Karpas-422 (cell line): Measurements from ENCODE around the gene RPS4Y1. TPM values are rescaled to one million over a fixed set of nuclear protein-coding genes. Genes with fewer than 3 reads are reported as not detected.
"Not testable (repeated sequence)": the region's sequence is repeated elsewhere in the genome, so short reads cannot be mapped to it uniquely, and the experiment has no call there.

ENCODE experiments used
- DNase-seq: peaks from one replicate; pipeline ENCODE4 v3.0.0-alpha.2; 2015
- H2AFZ ChIP-seq: fragments of 200-600 bp; sonication (generic); 2 replicates; pipeline ENCODE4 v1.6.1; 2014; ENCODE audit warnings: antibody characterized with exemption, low read length, mixed read lengths
- H3K27ac ChIP-seq: fragments of 200-600 bp; sonication (generic); 2 replicates; pipeline ENCODE4 v1.5.1; 2014; ENCODE audit warnings: mild to moderate bottlenecking, low read length, moderate library complexity
- H3K27me3 ChIP-seq: fragments of 200-600 bp; sonication (generic); 2 replicates; pipeline ENCODE4 v1.6.1; 2014; ENCODE audit warnings: low read length, mixed read lengths
- H3K36me3 ChIP-seq: fragments of 200-600 bp; sonication (generic); 2 replicates; pipeline ENCODE4 v1.6.1; 2014; ENCODE audit warnings: low read length, mixed read lengths; ENCODE audit not compliant: insufficient read depth
- H3K4me1 ChIP-seq: fragments of 200-600 bp; sonication (generic); 2 replicates; pipeline ENCODE4 v1.6.1; 2014; ENCODE audit warnings: mild to moderate bottlenecking, low read length, mixed read lengths
- H3K4me2 ChIP-seq: fragments of 200-600 bp; sonication (generic); 2 replicates; pipeline ENCODE4 v1.6.1; 2014; ENCODE audit warnings: low read length, low read depth, mild to moderate bottlenecking; ENCODE audit not compliant: poor library complexity, severe bottlenecking
- H3K4me3 ChIP-seq: fragments of 200-600 bp; sonication (generic); 2 replicates; pipeline ENCODE4 v1.5.1; 2014; ENCODE audit warnings: mild to moderate bottlenecking, antibody characterized with exemption, low read length, mixed read lengths
- H3K79me2 ChIP-seq: fragments of 200-600 bp; sonication (generic); 2 replicates; pipeline ENCODE4 v1.6.1; 2014; ENCODE audit warnings: mild to moderate bottlenecking, low read length, mixed read lengths
- H3K9ac ChIP-seq: fragments of 200-600 bp; sonication (generic); 2 replicates; pipeline ENCODE4 v1.6.0; 2014; ENCODE audit warnings: low read length
- H3K9me2 ChIP-seq: fragments of 200-600 bp; sonication (generic), shearing (Covaris generic); replicated peaks from 2 replicates; pipeline ENCODE4 v1.6.0; 2014; ENCODE audit warnings: mild to moderate bottlenecking, low read length, moderate library complexity; ENCODE audit not compliant: insufficient read depth
- H3K9me3 ChIP-seq: fragments of 300-700, 200-600 bp; sonication (generic); 2 replicates; pipeline ENCODE4 v1.6.1; 2014; ENCODE audit warnings: low read length, mixed read lengths
- H4K20me1 ChIP-seq: fragments of 200-600 bp; sonication (generic); 2 replicates; pipeline ENCODE4 v1.6.1; 2014; ENCODE audit warnings: mild to moderate bottlenecking, antibody characterized with exemption, low read length, low read depth; ENCODE audit not compliant: insufficient read depth
- total RNA-seq: library from RNA; depleted of rRNA; stranded (reverse); fragments of >200 nt; shearing (Covaris generic); gene quantifications from 2 replicates; pipeline ENCODE4 v1.2.3, GENCODE V29; 2014; ENCODE audit warnings: low replicate concordance; rRNA removed

Gene RPS4Y1
- total RNA-seq = not detected in 2 replicates

DNA sequence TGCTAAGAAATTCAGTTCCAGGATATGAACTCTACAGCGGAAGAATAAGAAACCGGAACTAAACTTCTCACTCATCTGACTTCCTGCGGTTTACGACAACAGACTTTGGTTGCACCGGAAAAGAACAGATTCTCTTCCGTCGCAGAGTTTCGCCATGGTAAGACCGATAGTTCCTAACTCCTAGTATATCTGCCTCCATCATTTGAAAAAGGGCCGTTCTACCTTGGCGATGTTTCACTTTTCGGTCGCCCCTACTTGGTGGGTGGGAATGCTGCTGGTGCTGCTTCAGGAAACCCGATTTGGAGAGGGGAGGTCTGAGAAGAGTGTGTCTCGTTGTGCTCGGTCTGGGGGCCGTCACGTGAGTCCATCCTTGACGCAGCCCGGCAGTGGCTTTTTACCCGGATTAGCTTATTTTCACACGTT, at the start of gene RPS4Y1:
Gene RPS4Y1 (plus strand): TSS at position 132 of the 423 bp plus-strand sequence. CDS start 23 bp downstream, at position 155.
- H3K4me3 ChIP-seq = no peak within 1 kb of the TSS
- H4K20me1 ChIP-seq = no peaks in the 10 kb centered on the region
- no peaks in the 10 kb centered on the region for H3K79me2 ChIP-seq
- no peak within 1 kb of the TSS for H3K9ac ChIP-seq
- no peaks in the 10 kb centered on the region for H3K36me3 ChIP-seq
- no peak within 1 kb of the TSS for H3K4me2 ChIP-seq
- H2AFZ ChIP-seq = no peak within 1 kb of the TSS
- no peak for DNase-seq
- no peaks in the 10 kb centered on the region for H3K27me3 ChIP-seq
- no peaks in the 10 kb centered on the region for H3K4me1 ChIP-seq
- H3K9me3 ChIP-seq = no peaks in the 10 kb centered on the region
- no peak within 1 kb of the TSS for H3K27ac ChIP-seq
- no peaks in the 10 kb centered on the region for H3K9me2 ChIP-seq

DNA sequence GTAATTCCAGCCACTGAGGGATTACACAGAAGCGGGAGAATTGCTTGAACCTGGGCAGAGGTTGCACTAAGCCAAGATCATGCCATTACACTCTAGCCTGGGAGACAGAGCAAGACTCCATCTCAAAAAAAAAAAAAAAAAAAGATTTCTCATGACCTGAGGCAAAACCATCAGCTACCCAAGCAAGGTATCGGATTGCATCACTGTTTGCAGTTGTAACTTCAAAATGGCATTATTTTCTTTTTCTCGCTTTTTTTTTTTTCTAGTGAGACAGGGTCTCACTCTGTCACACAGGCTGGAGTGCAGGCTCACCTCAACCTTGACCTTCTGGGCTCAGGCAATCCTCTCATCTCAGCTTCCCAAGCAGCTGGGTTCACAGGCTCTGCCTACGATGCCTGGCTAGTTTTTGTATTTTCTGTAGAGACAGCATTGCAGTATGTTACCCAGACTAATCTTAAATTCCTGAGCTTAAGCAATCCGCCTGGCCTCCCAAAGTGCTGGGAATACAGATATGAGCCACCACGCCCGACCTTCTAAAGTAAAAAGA, 44.4 kb upstream of the RPS4Y1 start:
- H3K4me1 ChIP-seq = no peaks in the 10 kb centered on the region
- no peaks in the 10 kb centered on the region for H3K9me2 ChIP-seq
- no peak for DNase-seq
- no peak overlapping the region for H3K9ac ChIP-seq
- no peak overlapping the region for H3K27ac ChIP-seq
- no peaks in the 10 kb centered on the region for H3K79me2 ChIP-seq
- no peaks in the 10 kb centered on the region for H3K36me3 ChIP-seq
- H2AFZ ChIP-seq = no peak overlapping the region
- H3K9me3 ChIP-seq = no peaks in the 10 kb centered on the region
- no peaks in the 10 kb centered on the region for H4K20me1 ChIP-seq
- H3K4me3 ChIP-seq = no peak overlapping the region
- H3K4me2 ChIP-seq = no peak overlapping the region
- H3K27me3 ChIP-seq = no peaks in the 10 kb centered on the region

DNA sequence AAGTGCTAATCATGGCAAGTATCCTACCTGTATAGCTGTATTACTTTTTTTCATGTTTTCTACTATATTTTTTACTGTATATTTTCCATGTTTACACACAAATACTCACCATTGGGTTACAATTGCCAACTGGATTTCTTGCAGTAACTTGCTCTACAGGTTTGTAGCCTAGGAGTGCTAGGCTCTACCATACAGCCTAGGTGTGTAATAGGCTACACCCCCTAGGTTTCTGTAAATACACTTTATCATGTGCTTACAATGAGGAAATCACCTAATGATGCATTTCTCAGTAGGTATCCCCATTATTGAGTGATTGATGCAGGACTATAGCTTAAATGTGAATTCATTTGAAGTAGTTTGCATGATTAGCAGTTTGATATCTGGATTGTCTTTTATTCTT, 43.4 kb upstream of the RPS4Y1 start:
- no peak overlapping the region for H3K4me3 ChIP-seq
- H3K4me2 ChIP-seq = no peak overlapping the region
- no peaks in the 10 kb centered on the region for H3K27me3 ChIP-seq
- no peak overlapping the region for H3K9ac ChIP-seq
- no peaks in the 10 kb centered on the region for H3K9me3 ChIP-seq
- no peaks in the 10 kb centered on the region for H3K9me2 ChIP-seq
- no peaks in the 10 kb centered on the region for H3K4me1 ChIP-seq
- no peak overlapping the region for H3K27ac ChIP-seq
- no peaks in the 10 kb centered on the region for H3K79me2 ChIP-seq
- no peak for DNase-seq
- H4K20me1 ChIP-seq = no peaks in the 10 kb centered on the region
- no peaks in the 10 kb centered on the region for H3K36me3 ChIP-seq
- no peak overlapping the region for H2AFZ ChIP-seq

DNA sequence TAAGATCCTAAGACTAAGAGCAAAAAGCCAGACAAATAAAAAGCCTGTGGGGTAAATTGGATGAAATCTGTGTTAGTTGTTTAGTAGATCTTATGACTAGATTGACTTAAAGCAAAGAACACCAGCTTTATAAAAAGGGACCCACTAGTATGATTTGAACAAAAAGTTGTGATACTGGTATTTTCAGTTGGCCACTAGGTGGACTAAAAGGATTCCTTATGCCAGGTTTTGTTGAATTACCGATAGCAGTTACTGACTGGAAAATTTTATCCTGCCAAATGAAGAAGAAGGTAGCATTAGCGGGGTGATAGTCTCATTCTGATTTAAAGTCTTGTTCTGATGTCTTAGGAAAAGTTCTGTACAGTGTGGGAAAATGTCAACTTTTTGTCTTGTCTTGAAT, 41.2 kb upstream of the RPS4Y1 start:
- Histone ChIP-seq H3K9me3 (no peaks in the 10 kb centered on the region), H2AFZ (no peak overlapping the region), H3K9ac (no peak overlapping the region), H3K27me3 (no peaks in the 10 kb centered on the region), H3K79me2 (no peaks in the 10 kb centered on the region), H3K9me2 (no peaks in the 10 kb centered on the region), H3K4me2 (no peak overlapping the region), H3K4me1 (no peaks in the 10 kb centered on the region), H3K4me3 (no peak overlapping the region), H4K20me1 (no peaks in the 10 kb centered on the region), H3K27ac (no peak overlapping the region), H3K36me3 (no peaks in the 10 kb centered on the region)
- DNase-seq = no peak

DNA sequence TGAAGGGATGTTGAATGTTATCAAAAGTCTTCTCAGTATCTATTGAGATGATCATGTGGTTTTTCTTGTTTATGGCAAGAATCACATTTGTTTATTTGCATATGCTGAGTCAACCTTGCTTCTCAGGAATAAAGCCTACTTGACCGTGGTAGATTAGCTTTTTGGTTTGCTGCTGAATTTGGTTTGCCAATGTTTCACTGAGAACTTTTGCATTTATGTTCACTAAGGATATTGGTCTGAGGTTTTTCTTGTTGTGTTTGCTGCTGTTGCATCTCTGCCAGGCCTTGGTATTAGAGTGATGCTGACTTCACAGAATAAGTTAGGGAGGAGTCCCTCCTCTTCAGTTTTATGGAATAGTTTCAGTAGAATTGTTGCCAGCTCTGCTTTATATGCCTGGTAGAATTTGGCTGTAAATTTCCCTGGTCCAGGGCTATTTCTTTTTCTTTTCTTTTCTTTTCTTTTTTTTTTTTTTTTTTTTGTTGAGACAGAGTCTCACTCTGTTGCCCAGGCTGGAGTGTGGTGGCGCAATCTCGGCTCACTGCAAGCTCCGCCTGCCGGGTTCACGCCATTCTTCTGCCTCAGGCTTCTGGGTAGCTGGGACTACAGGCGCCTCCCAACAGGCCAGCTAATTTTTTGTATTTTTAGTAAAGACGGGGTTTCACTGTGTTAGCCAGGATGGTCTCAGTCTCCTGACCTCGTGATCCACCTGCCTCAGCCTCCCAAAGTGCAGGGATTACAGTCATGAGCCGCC, 24.1 kb upstream of the RPS4Y1 start:
- not testable (repeated sequence) for H3K9me2 ChIP-seq, H3K4me2 ChIP-seq, H3K27me3 ChIP-seq, DNase-seq, H3K9ac ChIP-seq, H3K79me2 ChIP-seq, H3K4me3 ChIP-seq, H4K20me1 ChIP-seq, H2AFZ ChIP-seq, H3K4me1 ChIP-seq, H3K27ac ChIP-seq, H3K9me3 ChIP-seq, H3K36me3 ChIP-seq

DNA sequence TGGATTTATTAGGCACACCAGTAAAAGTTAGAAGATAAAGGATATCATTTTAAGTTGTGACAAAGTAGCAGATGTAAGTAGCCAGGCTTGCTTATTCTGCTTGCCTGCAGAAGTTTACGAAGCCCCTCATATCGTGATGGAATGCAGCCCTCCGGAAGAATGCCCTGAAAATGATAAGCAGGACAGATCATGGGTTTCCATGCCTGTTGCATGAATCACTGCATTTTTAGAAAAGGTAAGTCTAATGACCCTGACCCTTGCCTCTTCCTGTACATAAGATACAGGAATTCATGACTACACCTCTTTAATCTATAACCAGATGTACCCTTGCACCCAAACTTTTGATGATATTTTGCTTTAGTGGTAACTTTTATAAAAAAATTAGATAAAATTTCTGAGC, 16.9 kb upstream of the RPS4Y1 start:
- Histone ChIP-seq H3K36me3 (no peaks in the 10 kb centered on the region), H3K27ac (no peak overlapping the region), H3K4me1 (no peaks in the 10 kb centered on the region), H3K79me2 (no peaks in the 10 kb centered on the region), H2AFZ (no peak overlapping the region), H3K4me2 (no peak overlapping the region), H4K20me1 (no peaks in the 10 kb centered on the region), H3K4me3 (no peak overlapping the region), H3K9me2 (no peaks in the 10 kb centered on the region), H3K9me3 (no peaks in the 10 kb centered on the region), H3K9ac (no peak overlapping the region), H3K27me3 (no peaks in the 10 kb centered on the region)
- DNase-seq = no peak

DNA sequence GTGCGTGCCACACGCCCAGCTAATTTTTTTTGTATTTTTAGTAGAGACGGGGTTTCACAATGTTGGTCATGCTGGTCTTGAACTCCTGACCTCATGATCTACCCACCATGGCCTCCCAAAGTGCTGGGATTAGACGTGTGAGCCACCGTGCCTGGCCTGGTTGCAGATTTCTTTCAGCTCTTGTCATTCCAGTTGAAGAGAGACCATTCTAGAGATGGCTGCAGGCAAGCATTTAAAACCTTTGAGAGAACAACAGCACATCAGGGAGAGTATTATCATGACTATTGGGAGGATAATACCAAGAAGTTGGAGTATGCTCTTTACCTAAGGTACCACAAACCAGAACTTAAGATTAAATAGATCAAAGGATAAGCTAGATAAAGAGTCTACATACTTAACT, 12.9 kb upstream of the RPS4Y1 start:
- Histone ChIP-seq H3K9me2 (no peaks in the 10 kb centered on the region), H3K9me3 (no peaks in the 10 kb centered on the region)
- no peak for DNase-seq

DNA sequence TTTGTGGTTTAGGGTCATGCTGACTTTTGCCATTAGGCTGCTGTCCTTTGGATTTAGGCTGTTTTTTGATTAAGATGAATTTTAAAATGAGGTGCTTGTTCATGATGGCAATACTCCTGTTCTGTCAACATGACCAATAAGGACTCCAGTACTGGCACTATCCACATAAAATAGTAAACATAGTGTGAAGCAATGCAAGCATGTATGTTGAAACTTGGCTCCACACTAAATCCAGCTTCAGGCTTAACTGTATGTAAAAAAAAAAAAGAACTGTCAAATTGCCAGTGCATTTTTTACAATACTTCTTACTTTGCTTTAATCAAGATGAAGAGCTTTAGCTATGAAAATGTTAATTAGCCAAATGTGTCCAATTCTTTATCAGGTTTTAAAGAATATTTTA, 6.2 kb upstream of the RPS4Y1 start:
- Histone ChIP-seq H3K36me3 (no peaks in the 10 kb centered on the region), H3K4me1 (no peaks in the 10 kb centered on the region), H4K20me1 (no peaks in the 10 kb centered on the region), H2AFZ (no peak overlapping the region), H3K27ac (no peak overlapping the region), H3K9ac (no peak overlapping the region), H3K4me2 (no peak overlapping the region), H3K79me2 (no peaks in the 10 kb centered on the region), H3K9me2 (no peaks in the 10 kb centered on the region), H3K4me3 (no peak overlapping the region), H3K9me3 (no peaks in the 10 kb centered on the region), H3K27me3 (no peaks in the 10 kb centered on the region)
- DNase-seq = no peak

More for the DNA sequence above, 12.9 kb upstream of the RPS4Y1 start:
- H3K4me3 ChIP-seq = no peak overlapping the region
- H4K20me1 ChIP-seq = no peaks in the 10 kb centered on the region
- H3K27ac ChIP-seq = no peak overlapping the region
- H3K79me2 ChIP-seq = no peaks in the 10 kb centered on the region
- no peaks in the 10 kb centered on the region for H3K36me3 ChIP-seq
- H2AFZ ChIP-seq = no peak overlapping the region
- no peaks in the 10 kb centered on the region for H3K27me3 ChIP-seq
- H3K4me1 ChIP-seq = no peaks in the 10 kb centered on the region
- H3K4me2 ChIP-seq = no peak overlapping the region
- no peak overlapping the region for H3K9ac ChIP-seq
